DMS114 treated with DMSO at 0.1 percent for 48 hours (cell line): ENCODE measurements around the gene SLC6A17.

Experiments used
- DNase-seq: peaks from one replicate; lab custom pipeline; 2025; ENCODE audit not compliant: unreplicated experiment; lab: John Stamatoyannopoulos, UW

SLC6A17 gene

GRCh38 chr1:110135246-110135645, 15.0 kb upstream of the SLC6A17 start:
- DNase-seq = no peak

- no peak for DNase-seq
Measured at GRCh38 chr1:110135666-110136065, 14.6 kb upstream of the SLC6A17 start.

- no peak for DNase-seq
Measured at GRCh38 chr1:110136911-110137310, 13.4 kb upstream of the SLC6A17 start.

GRCh38 chr1:110138956-110139355, 11.3 kb upstream of the SLC6A17 start:
- no peak for DNase-seq

GRCh38 chr1:110144366-110144765, 5.9 kb upstream of the SLC6A17 start:
- no peak for DNase-seq

GRCh38 chr1:110148961-110149360, 1.3 kb upstream of the SLC6A17 start:
- DNase-seq = no peak

- DNase-seq = no peak
Measured at GRCh38 chr1:110151175-110151669, 928 bp downstream of the SLC6A17 start.

GRCh38 chr1:110152133-110152785, 2.0 kb downstream of the SLC6A17 start:
- DNase-seq = no peak

GRCh38 chr1:110153407-110153950, 3.2 kb downstream of the SLC6A17 start:
- no peak for DNase-seq

- DNase-seq = no peak
Measured at GRCh38 chr1:110155878-110156522, 5.7 kb downstream of the SLC6A17 start.

GRCh38 chr1:110158261-110158660, 8.0 kb downstream of the SLC6A17 start:
- no peak for DNase-seq

- no peak for DNase-seq
Measured at GRCh38 chr1:110159168-110159567, 8.9 kb downstream of the SLC6A17 start.

- no peak for DNase-seq
Measured at GRCh38 chr1:110160538-110161100, 10.3 kb downstream of the SLC6A17 start.

- DNase-seq = no peak
Measured at GRCh38 chr1:110161165-110161564, 10.9 kb downstream of the SLC6A17 start.

- no peak for DNase-seq
Measured at GRCh38 chr1:110161849-110162248, 11.6 kb downstream of the SLC6A17 start.

GRCh38 chr1:110163591-110163990, 13.3 kb downstream of the SLC6A17 start:
- DNase-seq = no peak

GRCh38 chr1:110164725-110165350, 14.5 kb downstream of the SLC6A17 start:
- no peak for DNase-seq

GRCh38 chr1:110165761-110166231, 15.5 kb downstream of the SLC6A17 start:
- no peak for DNase-seq

GRCh38 chr1:110166861-110167260, 16.6 kb downstream of the SLC6A17 start:
- no peak for DNase-seq

GRCh38 chr1:110170766-110171733, 20.8 kb downstream of the SLC6A17 start:
- DNase-seq = no peak
